ENCODE data around the gene COQ10A.

DNA sequence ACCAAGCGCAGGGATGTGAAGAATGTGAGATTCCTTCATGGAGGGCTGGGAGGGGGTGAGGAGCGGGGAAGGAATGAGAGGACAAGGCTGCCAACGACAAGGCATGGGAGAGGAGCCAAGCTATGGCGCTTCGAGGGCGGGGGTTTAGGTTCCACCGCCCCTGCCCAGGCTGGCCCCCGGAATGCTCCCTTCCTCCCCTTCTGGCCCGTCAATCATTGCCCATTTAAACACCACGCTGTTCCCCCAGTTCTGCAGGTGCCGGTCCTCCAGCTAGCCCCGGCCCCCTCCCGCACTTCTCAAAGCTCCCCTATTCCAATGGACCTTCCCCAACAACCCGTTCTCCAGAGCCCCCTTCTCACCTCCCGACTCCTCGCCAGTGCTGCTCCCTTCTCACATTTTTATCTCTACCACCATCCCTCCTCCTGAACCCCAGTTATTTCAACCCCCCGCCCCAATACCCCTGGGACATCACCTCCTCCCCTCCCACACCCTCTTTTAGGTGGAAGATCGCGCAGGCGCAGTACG, 45.4 kb upstream of the COQ10A start:
- TF ChIP-seq POLR2A (IDR thresholded peaks at IDR 0.05) (no peak), EP300 (IDR thresholded peaks at IDR 0.05) (no peak)
- TF ChIP-seq, protein P1, sequence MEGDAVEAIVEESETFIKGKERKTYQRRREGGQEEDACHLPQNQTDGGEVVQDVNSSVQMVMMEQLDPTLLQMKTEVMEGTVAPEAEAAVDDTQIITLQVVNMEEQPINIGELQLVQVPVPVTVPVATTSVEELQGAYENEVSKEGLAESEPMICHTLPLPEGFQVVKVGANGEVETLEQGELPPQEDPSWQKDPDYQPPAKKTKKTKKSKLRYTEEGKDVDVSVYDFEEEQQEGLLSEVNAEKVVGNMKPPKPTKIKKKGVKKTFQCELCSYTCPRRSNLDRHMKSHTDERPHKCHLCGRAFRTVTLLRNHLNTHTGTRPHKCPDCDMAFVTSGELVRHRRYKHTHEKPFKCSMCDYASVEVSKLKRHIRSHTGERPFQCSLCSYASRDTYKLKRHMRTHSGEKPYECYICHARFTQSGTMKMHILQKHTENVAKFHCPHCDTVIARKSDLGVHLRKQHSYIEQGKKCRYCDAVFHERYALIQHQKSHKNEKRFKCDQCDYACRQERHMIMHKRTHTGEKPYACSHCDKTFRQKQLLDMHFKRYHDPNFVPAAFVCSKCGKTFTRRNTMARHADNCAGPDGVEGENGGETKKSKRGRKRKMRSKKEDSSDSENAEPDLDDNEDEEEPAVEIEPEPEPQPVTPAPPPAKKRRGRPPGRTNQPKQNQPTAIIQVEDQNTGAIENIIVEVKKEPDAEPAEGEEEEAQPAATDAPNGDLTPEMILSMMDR (IDR thresholded peaks at IDR 0.05) = no peak

Measured in tibial nerve (tissue), 4 donors.